GM18870 (cell line): Measurements from ENCODE around the gene CNTN1.

ENCODE experiments used
- ATAC-seq: cut with Tn5 transposase; IDR thresholded peaks from one replicate; pipeline ENCODE4 v1.9.1; 2021; ENCODE audit warnings: moderate library complexity; ENCODE audit not compliant: unreplicated experiment

The CNTN1 gene

DNA sequence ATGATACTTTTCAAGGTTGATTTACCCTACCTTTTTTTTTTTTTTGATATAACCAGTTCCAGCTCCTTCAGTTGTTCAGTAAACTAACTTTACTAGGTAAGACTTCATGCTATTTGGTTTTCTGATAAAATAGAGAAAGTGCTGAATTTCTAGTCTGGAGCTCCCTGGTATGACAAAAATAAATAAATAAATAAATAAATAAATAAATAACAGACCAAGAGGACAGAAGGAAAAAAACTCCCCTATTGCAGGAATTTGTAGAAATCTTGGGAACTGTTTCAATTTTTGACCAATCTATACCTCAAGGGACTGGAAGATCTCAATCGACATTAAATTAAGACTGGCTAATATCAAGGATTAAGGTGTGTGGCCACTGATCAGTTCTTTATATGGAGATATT lies 265.2 kb downstream of the CNTN1 start:
- no peak for ATAC-seq

GRCh38 chr12:40959041-40959440 lies 266.8 kb downstream of the CNTN1 start:
- ATAC-seq, result no peak

DNA sequence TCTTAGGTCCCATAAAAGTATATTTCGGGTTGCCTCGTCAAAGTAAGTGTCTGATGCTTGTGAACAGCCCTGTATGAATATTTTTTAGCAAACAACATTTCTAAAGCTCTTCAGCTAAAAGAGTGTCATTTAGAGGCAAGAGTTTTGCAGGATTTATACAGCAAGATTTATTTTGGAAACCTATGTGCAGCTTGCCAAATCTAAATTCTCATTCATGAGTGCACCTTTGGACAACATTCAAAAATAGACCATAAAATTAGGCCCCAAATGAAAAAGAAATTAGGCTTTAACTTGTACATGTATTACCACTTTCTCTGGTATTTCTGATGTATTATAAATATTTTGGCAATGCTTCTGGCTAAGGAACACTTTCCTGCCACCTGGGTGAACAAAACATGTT lies 271.5 kb downstream of the CNTN1 start:
- ATAC-seq, result no peak

DNA sequence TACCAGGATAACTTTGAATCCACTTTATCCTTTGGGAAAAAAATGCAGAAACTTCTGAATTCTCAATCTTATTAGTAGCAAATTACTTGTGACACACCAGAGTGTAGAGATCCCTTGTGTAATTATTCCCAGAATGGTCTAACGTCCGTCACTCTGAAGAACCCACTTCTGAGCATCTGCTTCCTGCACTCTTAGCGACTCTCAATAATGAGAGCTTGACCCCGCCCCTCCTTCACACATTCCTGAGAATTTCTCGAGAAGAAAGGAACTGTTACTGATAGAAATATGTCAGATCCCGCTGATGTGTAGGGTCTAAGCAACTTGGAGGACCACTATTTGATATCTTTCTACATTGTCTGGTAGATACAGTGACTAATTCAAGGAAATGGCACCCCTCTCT lies 277.6 kb downstream of the CNTN1 start:
- no peak for ATAC-seq

DNA sequence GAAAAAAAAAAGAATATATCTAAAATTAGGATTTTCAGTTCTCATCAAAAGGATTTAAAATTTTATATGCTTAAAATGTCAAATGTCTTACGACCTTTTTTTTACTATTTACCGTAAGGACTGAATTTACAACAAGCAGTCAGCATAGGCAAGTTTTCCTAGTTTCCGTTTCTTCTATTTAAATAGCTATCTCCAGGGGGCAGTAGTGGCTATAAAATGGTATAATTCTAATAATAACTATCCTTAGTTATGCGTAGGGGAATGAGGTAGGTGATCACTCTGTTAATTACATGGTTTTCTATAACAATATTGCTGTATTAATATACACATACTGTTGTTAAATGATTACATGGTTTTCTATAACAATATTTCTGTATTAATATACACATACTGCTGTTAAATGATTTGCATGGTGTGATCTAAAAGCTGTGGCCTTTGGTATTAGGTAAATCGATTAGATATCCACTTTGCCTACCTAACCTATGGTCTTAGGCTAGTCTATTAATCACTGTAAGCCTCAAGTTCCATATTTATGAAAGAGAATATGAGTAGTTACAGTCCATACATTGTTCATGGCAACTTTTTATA lies 278.2 kb downstream of the CNTN1 start:
- ATAC-seq, result no peak

- ATAC-seq, result no peak
Observed at GRCh38 chr12:40971911-40972310, 279.7 kb downstream of the CNTN1 start.

GRCh38 chr12:40976546-40976945 lies 284.3 kb downstream of the CNTN1 start:
- ATAC-seq, result no peak

- ATAC-seq, result no peak
Observed at GRCh38 chr12:40980427-40980961, 288.3 kb downstream of the CNTN1 start.

DNA sequence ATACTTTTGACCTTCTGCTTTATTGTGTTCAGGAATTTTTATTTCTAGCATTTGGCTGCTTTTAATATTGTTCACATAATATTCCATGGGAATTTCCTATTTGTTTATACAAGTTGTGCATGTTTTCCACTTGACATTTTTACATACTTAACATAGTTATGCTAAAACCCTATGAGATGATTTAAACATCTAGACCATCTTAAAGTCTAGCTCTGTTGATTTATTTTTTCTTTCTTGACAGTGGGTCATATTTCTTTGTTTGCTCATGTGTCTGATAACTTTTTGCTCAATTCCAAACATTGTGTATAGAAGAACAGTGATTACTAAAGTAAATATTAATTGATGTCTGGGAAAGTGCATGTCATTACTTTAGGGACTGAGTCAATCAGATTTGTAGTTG lies 293.8 kb downstream of the CNTN1 start:
- no peak for ATAC-seq

- ATAC-seq, result no peak
Observed at GRCh38 chr12:40988355-40988754, 296.1 kb downstream of the CNTN1 start.

GRCh38 chr12:40988824-40989223 lies 296.6 kb downstream of the CNTN1 start:
- ATAC-seq, result no peak

- no peak for ATAC-seq
Observed at GRCh38 chr12:40989785-40990184, 297.5 kb downstream of the CNTN1 start.

GRCh38 chr12:40992158-40992557 lies 299.9 kb downstream of the CNTN1 start:
- ATAC-seq, result no peak

GRCh38 chr12:40992674-40993073 lies 300.4 kb downstream of the CNTN1 start:
- no peak for ATAC-seq

DNA sequence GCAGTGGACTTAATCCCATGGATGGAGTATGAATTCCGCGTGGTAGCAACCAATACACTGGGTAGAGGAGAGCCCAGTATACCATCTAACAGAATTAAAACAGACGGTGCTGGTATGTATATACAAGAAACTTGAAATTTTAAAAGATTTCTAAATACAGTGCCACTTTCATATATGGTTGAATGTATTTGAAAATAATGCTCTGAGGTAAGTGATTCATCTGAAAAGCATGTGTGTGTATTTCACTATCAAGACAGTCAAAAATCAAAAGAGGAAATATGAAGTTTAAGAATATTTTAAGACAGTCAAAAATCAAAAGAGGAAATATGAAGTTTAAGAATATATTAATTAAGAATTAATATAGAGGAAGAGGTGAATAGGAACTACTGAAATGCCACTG lies 300.9 kb downstream of the CNTN1 start:
- ATAC-seq, result no peak

- ATAC-seq, result no peak
Observed at GRCh38 chr12:40996091-40996490, 303.9 kb downstream of the CNTN1 start.

- no peak for ATAC-seq
Observed at GRCh38 chr12:40999210-40999609, 307.0 kb downstream of the CNTN1 start.

- no peak for ATAC-seq
Observed at GRCh38 chr12:41008472-41008871, 316.2 kb downstream of the CNTN1 start.

DNA sequence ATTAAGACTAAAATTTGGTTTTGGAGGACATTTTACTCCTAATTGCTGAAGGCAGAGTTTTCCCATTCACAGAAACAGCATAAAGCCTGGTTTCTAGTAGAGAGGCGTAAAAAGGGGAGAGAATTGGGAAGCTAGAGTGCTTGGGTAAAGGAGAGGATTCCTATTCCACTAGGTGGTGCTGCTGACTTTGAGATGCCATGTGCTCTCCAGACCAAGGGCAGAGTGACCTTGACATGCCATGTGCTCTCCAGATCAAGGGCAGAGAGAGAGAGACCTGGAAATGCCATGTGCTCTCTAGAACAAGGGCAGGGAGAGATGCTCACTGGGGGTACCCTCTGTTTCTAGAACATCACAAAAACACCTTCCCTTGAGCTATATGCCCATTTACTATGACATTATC lies 319.7 kb downstream of the CNTN1 start:
- ATAC-seq, result no peak

DNA sequence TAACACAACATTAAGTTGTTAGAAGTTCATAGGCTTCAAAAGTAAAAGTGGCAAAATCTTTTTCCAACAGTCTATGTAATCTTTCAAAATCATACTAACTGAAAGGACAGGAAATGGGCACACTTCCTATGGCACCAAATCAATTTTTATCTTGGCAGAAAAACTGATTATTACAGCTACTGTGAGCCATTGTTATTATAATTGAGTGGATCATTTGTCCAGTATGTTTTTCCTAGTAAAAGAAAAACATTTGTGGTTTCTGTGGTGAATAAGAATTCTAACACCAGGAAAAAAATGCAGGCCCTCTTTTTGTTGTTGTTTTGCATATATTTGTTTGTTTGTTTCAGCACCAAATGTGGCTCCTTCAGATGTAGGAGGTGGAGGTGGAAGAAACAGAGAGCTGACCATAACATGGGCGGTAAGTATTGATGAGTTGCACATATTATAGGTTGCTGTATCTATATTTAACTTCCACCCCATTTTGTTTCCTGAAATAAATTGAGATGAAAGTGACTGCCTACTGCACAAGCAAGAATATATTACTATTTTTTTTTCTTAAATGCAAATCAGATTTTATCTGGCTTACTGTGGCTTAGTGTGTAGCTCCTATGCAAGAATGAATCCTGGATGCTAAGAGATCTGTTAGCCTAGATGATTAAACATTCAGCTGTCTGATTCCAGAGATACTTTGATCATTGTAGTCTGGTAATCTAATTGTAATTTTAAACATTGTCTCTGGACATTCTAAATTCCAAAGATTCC lies 321.8 kb downstream of the CNTN1 start:
- ATAC-seq, result no peak

DNA sequence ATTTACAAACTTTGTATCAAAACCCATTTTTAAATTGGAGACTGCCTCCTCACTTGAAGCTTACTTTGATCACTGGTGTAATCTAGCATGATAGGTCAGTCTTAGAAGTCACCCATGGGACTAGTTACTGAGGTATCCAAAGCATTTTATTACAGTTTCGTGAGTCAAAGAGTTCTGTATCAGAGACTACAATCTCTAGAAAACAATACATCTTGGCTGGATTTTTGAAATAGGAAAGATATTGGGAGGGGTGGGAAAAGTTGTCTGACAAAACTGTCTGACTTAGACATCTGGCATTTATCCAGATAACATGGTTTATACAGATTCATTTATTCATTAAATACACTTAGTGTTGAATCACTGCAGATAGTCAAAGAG lies 322.4 kb downstream of the CNTN1 start:
- ATAC-seq, result no peak

DNA sequence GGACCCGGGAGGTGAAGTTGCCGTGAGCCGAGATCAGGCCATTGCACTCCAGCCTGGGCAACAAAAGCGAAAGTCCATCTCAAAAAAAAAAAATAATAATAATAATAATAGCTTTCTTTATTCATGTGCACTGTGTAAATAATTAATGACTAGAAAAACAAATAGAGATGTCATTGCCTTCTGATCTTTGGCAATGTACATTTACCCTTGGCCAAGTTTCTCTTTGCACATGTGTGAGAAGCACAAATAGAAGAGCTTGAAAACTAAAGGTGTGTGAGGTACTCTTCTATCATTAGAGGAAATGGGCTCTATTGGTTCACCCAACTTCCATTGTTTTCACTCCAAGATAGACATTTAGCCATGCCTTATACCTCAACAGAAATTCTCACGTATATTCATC lies 325.8 kb downstream of the CNTN1 start:
- ATAC-seq, result no peak

GRCh38 chr12:41019461-41019860 lies 327.2 kb downstream of the CNTN1 start:
- no peak for ATAC-seq
